Heart right ventricle (tissue), 16 donors: ENCODE data around the gene PRR5. TPM values are rescaled to one million over a fixed set of nuclear protein-coding genes. Genes with fewer than 3 reads are reported as not detected.
"Not testable (repeated sequence)": the region's sequence is repeated elsewhere in the genome, so short reads cannot be mapped to it uniquely, and the experiment has no call there.

ENCODE experiments used
- ATAC-seq, 8 donors: fragments of 200-7000 bp; cut with Tn5 transposase; one replicate each; pipeline ENCODE4 v1.9.1; 2020; ENCODE audit warnings: mild to moderate bottlenecking in 8 of 8, moderate library complexity in 8 of 8, moderate number of reproducible peaks in 1 of 8
- DNase-seq, 2 donors: peaks; one replicate each; pipeline ENCODE4 v3.0.0-alpha.2; 2020
- H3K27ac ChIP-seq, 10 donors: fragments of 200-600 bp; sonication (generic) in 2 of 10; one replicate each; pipeline versions ENCODE4 v1.5.0 to v1.8.0; 2020 to 2022; ENCODE audit warnings: mild to moderate bottlenecking in 3 of 10
- H3K27me3 ChIP-seq, 7 donors: fragments of 200-600 bp; one replicate each; pipeline ENCODE4 v1.8.0; 2021 to 2022; ENCODE audit warnings: mild to moderate bottlenecking in 2 of 7
- H3K36me3 ChIP-seq, 9 donors: fragments of 200-600 bp; sonication (generic) in 1 of 9; one replicate each; pipeline versions ENCODE4 v1.5.0 to v1.8.0; 2020 to 2022; ENCODE audit warnings: mild to moderate bottlenecking in 2 of 9
- H3K4me1 ChIP-seq, 9 donors: fragments of 200-600 bp; sonication (generic) in 1 of 9; one replicate each; pipeline versions ENCODE4 v1.5.0 to v1.8.0; 2020 to 2022; ENCODE audit warnings: mild to moderate bottlenecking in 4 of 9
- H3K4me3 ChIP-seq, 10 donors: fragments of 200-600 bp; sonication (generic) in 2 of 10; one replicate each; pipeline versions ENCODE4 v1.5.0 to v1.8.0; 2020 to 2022; ENCODE audit warnings: mild to moderate bottlenecking in 7 of 10, moderate library complexity in 2 of 10
- H3K9me3 ChIP-seq, 11 donors: fragments of 200-600 bp in 10 of 11; sonication (generic) in 2 of 11; one replicate each; pipeline versions ENCODE4 v1.5.0 to v1.8.0; 2013 to 2022; ENCODE audit warnings: mild to moderate bottlenecking in 2 of 11, control low read depth in 1 of 11, moderate library complexity in 1 of 11
- CTCF ChIP-seq, 9 donors: fragments of 200-600 bp; sonication (generic) in 2 of 9; IDR thresholded peaks; one replicate each; pipeline versions ENCODE4 v1.5.0 to v1.8.0; 2021 to 2022; ENCODE audit warnings: antibody characterized with exemption in 9 of 9, mild to moderate bottlenecking in 5 of 9, moderate library complexity in 1 of 9
- WGBS, 2 donors: extraction: QIAGEN DNeasy Blood & Tissue Kit; methylation state at CpG; one replicate each; pipeline ENCODE4 v1.1.7; 2013; ENCODE audit warnings: inconsistent platforms in 1 of 2; 5-methylcytosine and 5-hydroxymethylcytosine counted together
- intact Hi-C, 10 donors: fragments of 100-400 bp; cut with DNase I; formaldehyde crosslinking; loops; one replicate each; pipeline versions ENCODE4 v1.11.1 to v1.14.2; 2022
- long read RNA-seq, 3 donors: library from polyadenylated mRNA; unstranded; transcript quantifications; one replicate each; pipeline ENCODE4 v2.0.0, GENCODE V29; 2020 to 2021
- polyA plus RNA-seq, 2 donors: library from polyadenylated mRNA; stranded (reverse); fragments of 200-250 nt; gene quantifications; one replicate each; pipeline ENCODE4 v1.2.3, GENCODE V29; 2013
- total RNA-seq, 10 donors: library from RNA; stranded (reverse); fragmentation: NEBNext Ultra II Directional in 3 of 10; extraction: Animal tissue kit (Norgen Biotek cat#: 25700) in 3 of 10; gene quantifications; one replicate each; pipeline versions ENCODE4 v1.2.1 to v1.2.4, GENCODE V29; 2021 to 2023
- donor health status: Arrhythmogenic right ventricular cardiomyopathy.
- donor health status: ischemic (EF 13 %, LVEDD 7.1; RV severe dilation, severe dysfunction).
- donor health status: healthy with polysubstance abuse.
- donor health status: DM: no; HTN: yes; CAD: no.
- donor health status: DM: no; HTN: no; CAD: no.
- donor health status: ischemic (EF 25% LVEDD 6.9; RV normal size, moderate dysfunction).
- donor health status: ischemic (EF 25% LVEDD 5.7; RV mildly dilated, moderate dysfunction).
- donor health status: healthy.
- donor health status: DM: yes; HTN: yes; CAD: no.
- donor health status: Ischemic cardiomyopathy.
- donor health status: ischemic (EF 35%, LVEDD 5.7; RV mildly dilated, moderate dysfunction).
- donor health status: nonischemic (EF 11% LVEDD 7.7; RV severe dilation, severe dysfunction).
- donor health status: DM: yes; HTN: yes; CAD: no.
- donor health status: PGD.
- donor health status: ischemic (EF 29% LVEDD 5.4; RV normal size, mild dysfunction).
- donor health status: nonischemic (EF 23%, LVEDD 6.1; RV moderate dilation, normal function).

The PRR5 gene
- total RNA-seq, result 1 to 10 TPM in 9 of 10 donors, under 1 TPM in 1; 0.96 to 4.8 (median 2.9) TPM
- polyA plus RNA-seq, result 1 to 10 TPM; 2.8 to 3.4 TPM
- long read RNA-seq, donor 1, partial matches to known transcripts, result 1 of 2 reads
- long read RNA-seq, donor 1, other reads (novel, unspliced or antisense), result 1 of 2 reads
- long read RNA-seq, donor 2, partial matches to known transcripts, result 0 of 3 reads
- long read RNA-seq, donor 2, other reads (novel, unspliced or antisense), result 0 of 3 reads
- long read RNA-seq, donor 3, partial matches to known transcripts, result 0 of 4 reads
- long read RNA-seq, donor 3, other reads (novel, unspliced or antisense), result 1 of 4 reads

- intact Hi-C loops, result no loop called here
- peak within 1 kb of the TSS; percentile 50 to 70 (median 62) for H3K4me3 ChIP-seq
- WGBS, 2 donors, result 4 to 5% methylated on average over 42 to 87 of the region's 88 CpGs
- DNase-seq, result peak; percentile 68 to 78
- H3K36me3 ChIP-seq, result no peaks in the 10 kb centered on the region
- ATAC-seq, result peak; percentile 71 to 91 (median 80)
- no peaks in the 10 kb centered on the region for H3K9me3 ChIP-seq
- H3K27me3 ChIP-seq, result peaks cover 0 to 44% (median 18%) of the 10 kb centered on the region in 7 donors
- peaks cover 8 to 31% (median 16%) of the 10 kb centered on the region in 9 donors for H3K4me1 ChIP-seq
- peak within 1 kb of the TSS in 3 of 10 donors; percentile 1 to 41 (median 3) for H3K27ac ChIP-seq
- TF ChIP-seq CTCF (IDR thresholded peaks at IDR 0.05), result no peak
Observed at GRCh38 chr22:44701824-44702478, at the start of gene PRR5. Gene PRR5, plus strand, starts transcription at chr22:44702204. Its CDS starts 271 bp downstream, at chr22:44702475.

DNA sequence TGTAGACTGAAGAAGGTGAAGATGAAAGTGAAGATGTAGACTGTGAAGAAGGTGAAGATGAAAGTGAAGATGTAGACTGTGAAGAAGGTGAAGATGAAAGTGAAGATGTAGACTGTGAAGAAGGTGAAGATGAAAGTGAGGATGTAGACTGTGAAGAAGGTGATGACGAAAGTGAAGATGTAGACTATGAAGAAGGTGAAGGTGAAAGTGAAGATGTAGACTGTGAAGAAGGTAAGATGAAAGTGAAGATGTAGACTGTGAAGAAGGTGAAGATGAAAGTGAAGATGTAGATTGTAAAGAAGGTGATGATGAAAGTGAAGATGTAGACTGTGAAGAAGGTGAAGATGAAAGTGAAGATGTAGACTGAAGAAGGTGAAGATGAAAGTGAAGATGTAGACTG, 49.1 kb upstream of the PRR5 start:
- ATAC-seq, H3K36me3 ChIP-seq, H3K4me3 ChIP-seq, intact Hi-C loops, DNase-seq, H3K9me3 ChIP-seq, H3K27ac ChIP-seq: not testable (repeated sequence)
- peaks cover 0 to 16% (median 0%) of the 10 kb centered on the region in 7 donors for H3K27me3 ChIP-seq
- 80 to 91% methylated on average over 1 of the region's 1 CpG for WGBS, 2 donors
- peaks cover 0 to 11% (median under 1%) of the 10 kb centered on the region in 9 donors for H3K4me1 ChIP-seq

DNA sequence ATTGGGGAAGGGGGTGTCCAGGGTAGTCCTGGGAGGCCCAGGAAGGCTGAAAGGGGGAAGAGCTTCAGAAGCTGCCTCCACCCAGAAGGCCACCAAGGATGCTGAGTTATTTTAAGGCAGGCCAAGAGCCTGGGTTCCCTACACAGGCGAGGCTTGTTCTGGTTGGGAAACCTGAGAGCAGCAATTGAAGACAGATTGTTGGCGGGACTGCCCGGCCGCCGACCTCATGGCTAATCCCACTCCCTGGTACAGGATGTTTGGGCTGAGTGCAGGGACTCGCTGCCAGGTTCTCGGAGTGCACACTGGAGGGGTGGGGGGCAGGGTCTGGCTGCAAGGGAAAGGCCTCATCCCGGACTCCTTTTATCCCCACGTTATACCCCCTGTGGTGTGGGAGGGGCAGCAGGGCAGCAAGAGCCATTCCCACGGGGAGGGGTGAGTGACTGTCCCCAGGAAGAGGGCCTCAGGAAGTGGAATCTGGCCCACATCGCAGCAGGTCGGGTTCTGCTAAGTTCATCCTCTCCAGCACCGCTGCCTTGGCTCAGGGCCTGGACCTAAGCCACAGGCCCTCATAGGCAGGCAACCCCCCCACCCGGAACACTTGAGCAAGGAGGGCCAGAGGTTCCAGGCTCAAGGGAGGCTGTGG, 43.6 kb upstream of the PRR5 start:
- peak overlapping the region in 4 of 10 donors; percentile 7 to 51 (median 42) for H3K27ac ChIP-seq
- ATAC-seq (peak; percentile 48 to 82 (median 70)), DNase-seq (peak; percentile 45 to 58)
- H3K4me3 ChIP-seq, result no peak overlapping the region
- intact Hi-C loops, result no loop called here
- H3K9me3 ChIP-seq, result no peaks in the 10 kb centered on the region
- H3K27me3 ChIP-seq, result peaks cover 0 to 5% (median 0%) of the 10 kb centered on the region in 7 donors
- WGBS, 2 donors, result 15 to 30% methylated on average over 14 of the region's 14 CpGs
- TF ChIP-seq CTCF (IDR thresholded peaks at IDR 0.05), result no peak
- peaks cover 8 to 20% (median 17%) of the 10 kb centered on the region in 9 donors for H3K4me1 ChIP-seq
- no peaks in the 10 kb centered on the region for H3K36me3 ChIP-seq

DNA sequence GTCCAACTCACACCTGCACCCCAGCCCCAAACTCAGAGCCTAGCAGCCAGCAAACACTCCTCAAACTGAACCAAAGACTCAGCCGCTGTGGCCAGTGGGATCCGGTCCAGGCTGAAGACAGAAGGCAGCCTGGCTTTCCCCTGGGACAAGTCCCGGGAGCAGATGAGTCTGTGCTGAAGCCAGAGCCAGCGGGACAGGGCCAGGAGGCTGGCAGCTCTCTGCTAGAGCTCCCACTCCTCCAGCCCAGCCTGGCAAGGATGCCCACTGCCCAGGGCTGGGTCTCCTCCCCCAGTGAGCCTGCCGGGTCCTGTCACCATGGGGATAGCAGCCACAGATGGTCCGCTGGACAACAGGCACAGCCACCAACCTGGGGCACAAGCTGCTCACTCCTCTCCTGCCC, 42.9 kb upstream of the PRR5 start:
- no peaks in the 10 kb centered on the region for H3K36me3 ChIP-seq
- no peak for TF ChIP-seq CTCF (IDR thresholded peaks at IDR 0.05)
- H3K27ac ChIP-seq, result peak overlapping the region in 4 of 10 donors; percentile 7 to 51 (median 42)
- H3K4me1 ChIP-seq, result peaks cover 8 to 25% (median 23%) of the 10 kb centered on the region in 9 donors
- no peak for DNase-seq
- H3K9me3 ChIP-seq, result no peaks in the 10 kb centered on the region
- H3K27me3 ChIP-seq, result peaks cover 0 to 5% (median 0%) of the 10 kb centered on the region in 7 donors
- H3K4me3 ChIP-seq, result no peak overlapping the region
- ATAC-seq, result peak; percentile 14 to 72 (median 46)
- intact Hi-C loops, result no loop called here
- WGBS, 2 donors, result 40 to 61% methylated on average over 6 of the region's 6 CpGs
